HG03135 (cell line): Measurements from ENCODE around the gene NYAP2.

ENCODE experiments used
- ATAC-seq: cut with Tn5 transposase; IDR thresholded peaks from one replicate; pipeline ENCODE4 v1.9.1; 2021; ENCODE audit warnings: mild to moderate bottlenecking, moderate library complexity; ENCODE audit not compliant: unreplicated experiment

Gene NYAP2

GRCh38 chr2:225612636-225613035 is 213.1 kb downstream of the NYAP2 start:
- no peak for ATAC-seq

- ATAC-seq = no peak
Observed at GRCh38 chr2:225614915-225615314, 215.4 kb downstream of the NYAP2 start.

GRCh38 chr2:225615514-225615913 is 216.0 kb downstream of the NYAP2 start:
- no peak for ATAC-seq

- no peak for ATAC-seq
Observed at GRCh38 chr2:225616372-225616771, 216.9 kb downstream of the NYAP2 start.

- no peak for ATAC-seq
Observed at GRCh38 chr2:225616848-225617247, 217.3 kb downstream of the NYAP2 start.

GRCh38 chr2:225620227-225620626 is 220.7 kb downstream of the NYAP2 start:
- no peak for ATAC-seq

GRCh38 chr2:225630824-225631533 is 231.5 kb downstream of the NYAP2 start:
- no peak for ATAC-seq

GRCh38 chr2:225632351-225632750 is 232.8 kb downstream of the NYAP2 start:
- no peak for ATAC-seq

- no peak for ATAC-seq
Observed at GRCh38 chr2:225636558-225636957, 237.0 kb downstream of the NYAP2 start.

- ATAC-seq = no peak
Observed at GRCh38 chr2:225637259-225637658, 237.7 kb downstream of the NYAP2 start.

- no peak for ATAC-seq
Observed at GRCh38 chr2:225640550-225640949, 241.0 kb downstream of the NYAP2 start.

GRCh38 chr2:225649274-225649673 is 249.8 kb downstream of the NYAP2 start:
- no peak for ATAC-seq

- ATAC-seq = no peak
Observed at GRCh38 chr2:225650041-225650440, 250.5 kb downstream of the NYAP2 start.

GRCh38 chr2:225660262-225661131 is 261.0 kb downstream of the NYAP2 start:
- ATAC-seq = peak; percentile 80

GRCh38 chr2:225662101-225662500 is 262.6 kb downstream of the NYAP2 start:
- ATAC-seq = no peak

GRCh38 chr2:225667445-225667844 is 267.9 kb downstream of the NYAP2 start:
- no peak for ATAC-seq

- ATAC-seq = peak; percentile 81
Observed at GRCh38 chr2:225668606-225669266, 269.2 kb downstream of the NYAP2 start.

- no peak for ATAC-seq
Observed at GRCh38 chr2:225670111-225670974, 270.8 kb downstream of the NYAP2 start.

- ATAC-seq = no peak
Observed at GRCh38 chr2:225678792-225679191, 279.3 kb downstream of the NYAP2 start.

GRCh38 chr2:225683258-225683657 is 283.7 kb downstream of the NYAP2 start:
- ATAC-seq = no peak

- ATAC-seq = no peak
Observed at GRCh38 chr2:225690153-225690552, 290.6 kb downstream of the NYAP2 start.
